ENCODE measurements around the gene TNFRSF8.

DNA sequence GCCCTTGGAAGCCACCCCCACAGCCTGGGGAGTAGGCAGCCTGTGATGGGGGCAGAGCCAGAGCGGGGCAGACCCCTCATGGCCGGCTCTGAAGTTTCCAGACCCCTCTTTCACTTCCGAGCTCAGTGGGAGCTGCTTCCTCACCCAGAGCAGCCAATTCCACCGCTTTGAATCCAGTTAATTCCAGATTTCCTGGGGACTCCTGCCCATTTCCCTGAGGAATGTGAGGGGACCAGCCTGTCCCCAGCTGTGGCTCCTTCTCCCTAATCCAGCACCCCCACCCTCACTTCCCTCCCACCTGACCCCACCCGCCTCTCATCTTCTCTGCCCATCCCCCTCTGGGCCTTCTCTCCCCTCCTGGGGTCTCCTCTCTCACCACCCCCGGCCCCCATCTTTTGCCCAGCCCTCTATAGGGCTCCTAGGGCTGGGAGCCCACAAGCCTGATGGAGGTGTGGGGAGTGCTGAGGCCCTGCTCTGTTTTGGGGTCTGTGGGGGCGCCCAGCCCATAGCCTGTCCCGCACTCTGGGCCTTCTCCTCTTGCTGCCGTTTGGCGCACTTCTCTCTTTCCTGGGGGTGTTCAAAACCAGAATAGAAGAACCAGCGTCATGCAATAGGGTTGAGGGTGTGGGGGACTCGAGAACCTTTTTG is 77.5 kb downstream of the TNFRSF8 start:
- TF ChIP-seq, protein P1, sequence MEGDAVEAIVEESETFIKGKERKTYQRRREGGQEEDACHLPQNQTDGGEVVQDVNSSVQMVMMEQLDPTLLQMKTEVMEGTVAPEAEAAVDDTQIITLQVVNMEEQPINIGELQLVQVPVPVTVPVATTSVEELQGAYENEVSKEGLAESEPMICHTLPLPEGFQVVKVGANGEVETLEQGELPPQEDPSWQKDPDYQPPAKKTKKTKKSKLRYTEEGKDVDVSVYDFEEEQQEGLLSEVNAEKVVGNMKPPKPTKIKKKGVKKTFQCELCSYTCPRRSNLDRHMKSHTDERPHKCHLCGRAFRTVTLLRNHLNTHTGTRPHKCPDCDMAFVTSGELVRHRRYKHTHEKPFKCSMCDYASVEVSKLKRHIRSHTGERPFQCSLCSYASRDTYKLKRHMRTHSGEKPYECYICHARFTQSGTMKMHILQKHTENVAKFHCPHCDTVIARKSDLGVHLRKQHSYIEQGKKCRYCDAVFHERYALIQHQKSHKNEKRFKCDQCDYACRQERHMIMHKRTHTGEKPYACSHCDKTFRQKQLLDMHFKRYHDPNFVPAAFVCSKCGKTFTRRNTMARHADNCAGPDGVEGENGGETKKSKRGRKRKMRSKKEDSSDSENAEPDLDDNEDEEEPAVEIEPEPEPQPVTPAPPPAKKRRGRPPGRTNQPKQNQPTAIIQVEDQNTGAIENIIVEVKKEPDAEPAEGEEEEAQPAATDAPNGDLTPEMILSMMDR (conservative IDR thresholded peaks at IDR 0.05; ENCODE audit: low read depth, low read length), result no peak
- no peak for TF ChIP-seq EZH2phosphoT487 (IDR thresholded peaks at IDR 0.05; ENCODE audit: borderline replicate concordance, low read length)
